ENCODE measurements around the gene KCNQ1OT1. TPM values are rescaled to one million over a fixed set of nuclear protein-coding genes. Genes with fewer than 3 reads are reported as not detected.

KCNQ1OT1 gene
- total and polyA plus RNA-seq, 9 of the 15 experiments (the other 6 are each of a cell fraction or from before 2014, with no cell fraction given): 0.04 to 2.3 (median 0.74) TPM

GRCh38 chr11:2740275-2740940, 40.6 kb upstream of the KCNQ1OT1 start (continued):
- TF ChIP-seq CUX1 (CRISPR knock-in tag; IDR thresholded peaks at IDR 0.05): no peak
- TF ChIP-seq GTF2F1 (IDR thresholded peaks at IDR 0.05; ENCODE audit: low read depth, low read length): no peak
- TF ChIP-seq FUS (optimal IDR thresholded peaks at IDR 0.05; ENCODE audit: low read depth, low read length): no peak
- no peak for TF ChIP-seq RCOR1 (IDR thresholded peaks at IDR 0.05; ENCODE audit: borderline replicate concordance in 1 of 2, low read depth in 2 of 2, low read length in 2 of 2)
- peak; percentile 51 for TF ChIP-seq CBFA2T3 (IDR thresholded peaks at IDR 0.05)
- peak; percentile 67 for TF ChIP-seq TCF3 (CRISPR knock-in tag; IDR thresholded peaks at IDR 0.05)
- TF ChIP-seq ZNF146 (CRISPR knock-in tag; IDR thresholded peaks at IDR 0.05; ENCODE audit: unreplicated experiment): no peak
- peak; percentile 88 for TF ChIP-seq SOX6 (IDR thresholded peaks at IDR 0.05)
- TF ChIP-seq STAT5A (IDR thresholded peaks at IDR 0.05; ENCODE audit: borderline replicate concordance, low read length): no peak
- no peak for TF ChIP-seq CHAMP1 (IDR thresholded peaks at IDR 0.05)
- no peak for TF ChIP-seq THRAP3 (IDR thresholded peaks at IDR 0.05; ENCODE audit: borderline replicate concordance)
- no peak for TF ChIP-seq ZNF766 (CRISPR knock-in tag; conservative IDR thresholded peaks at IDR 0.05)
- no peak for TF ChIP-seq CCNT2 (IDR thresholded peaks at IDR 0.05; ENCODE audit: borderline replicate concordance, extremely low read depth, insufficient read length, low read depth, low read length)
- no peak for TF ChIP-seq TAF1 (IDR thresholded peaks at IDR 0.05; ENCODE audit: control insufficient read depth, extremely low read depth, insufficient read depth, low read length, severe bottlenecking)
- TF ChIP-seq CBFA2T2 (conservative IDR thresholded peaks at IDR 0.05): peak; percentile 26; the same call in 1 of the 2 replicates
- no peak; the same call in 1 of the 2 replicates for TF ChIP-seq ZFX (CRISPR knock-in tag; IDR thresholded peaks at IDR 0.05)
- TF ChIP-seq MAZ (CRISPR knock-in tag; conservative IDR thresholded peaks at IDR 0.05 in 1 of 2, IDR thresholded peaks at IDR 0.05 in 1 of 2): no peak
- TF ChIP-seq LEF1 (IDR thresholded peaks at IDR 0.05): no peak
- TF ChIP-seq DLX4 (CRISPR knock-in tag; IDR thresholded peaks at IDR 0.05): no peak
- peak; percentile 82 for TF ChIP-seq PKNOX1 (IDR thresholded peaks at IDR 0.05)
